GM21381 (cell line): ENCODE results near the gene STRN3.
A peak's percentile ranks its signal among the peaks of the same experiment; 100 is the strongest.

Experiments used
- ATAC-seq: cut with Tn5 transposase; IDR thresholded peaks from one replicate; pipeline ENCODE4 v1.9.1; 2021; ENCODE audit warnings: mild to moderate bottlenecking, moderate library complexity; ENCODE audit not compliant: unreplicated experiment

Gene STRN3

DNA sequence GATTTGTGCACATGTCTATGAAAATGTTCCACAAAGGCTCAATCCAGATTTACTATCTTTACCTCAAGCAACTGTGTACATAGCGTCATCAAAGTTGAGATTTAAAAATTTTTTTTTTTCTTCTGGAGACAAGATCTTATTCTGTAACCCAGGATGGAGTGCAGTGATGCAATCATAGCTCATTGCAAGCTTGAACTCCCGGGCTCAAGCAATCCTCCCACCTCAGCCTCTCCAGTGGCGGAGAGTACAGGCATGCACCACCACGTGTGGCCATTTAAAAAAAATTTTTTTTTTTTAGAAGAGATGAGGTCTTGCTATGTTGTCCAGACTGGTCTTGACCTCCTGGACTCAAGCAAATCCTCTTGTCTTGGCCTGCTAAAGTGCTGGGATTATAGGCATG, 149.5 kb downstream of the STRN3 start:
- ATAC-seq: no peak

DNA sequence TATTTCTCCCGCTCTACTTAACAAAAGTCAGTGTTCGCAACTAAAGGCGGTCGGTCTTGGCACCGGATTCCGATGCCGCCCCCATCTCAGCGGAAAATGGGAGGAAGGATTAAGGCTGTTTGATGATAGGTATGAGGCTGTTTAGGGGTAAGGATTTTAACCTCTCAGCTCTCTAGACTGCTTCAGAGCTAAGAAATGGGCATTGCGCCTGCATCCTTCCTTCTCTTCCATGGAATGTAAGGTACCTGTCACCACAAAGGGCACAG, 150.5 kb downstream of the STRN3 start:
- ATAC-seq: no peak

DNA sequence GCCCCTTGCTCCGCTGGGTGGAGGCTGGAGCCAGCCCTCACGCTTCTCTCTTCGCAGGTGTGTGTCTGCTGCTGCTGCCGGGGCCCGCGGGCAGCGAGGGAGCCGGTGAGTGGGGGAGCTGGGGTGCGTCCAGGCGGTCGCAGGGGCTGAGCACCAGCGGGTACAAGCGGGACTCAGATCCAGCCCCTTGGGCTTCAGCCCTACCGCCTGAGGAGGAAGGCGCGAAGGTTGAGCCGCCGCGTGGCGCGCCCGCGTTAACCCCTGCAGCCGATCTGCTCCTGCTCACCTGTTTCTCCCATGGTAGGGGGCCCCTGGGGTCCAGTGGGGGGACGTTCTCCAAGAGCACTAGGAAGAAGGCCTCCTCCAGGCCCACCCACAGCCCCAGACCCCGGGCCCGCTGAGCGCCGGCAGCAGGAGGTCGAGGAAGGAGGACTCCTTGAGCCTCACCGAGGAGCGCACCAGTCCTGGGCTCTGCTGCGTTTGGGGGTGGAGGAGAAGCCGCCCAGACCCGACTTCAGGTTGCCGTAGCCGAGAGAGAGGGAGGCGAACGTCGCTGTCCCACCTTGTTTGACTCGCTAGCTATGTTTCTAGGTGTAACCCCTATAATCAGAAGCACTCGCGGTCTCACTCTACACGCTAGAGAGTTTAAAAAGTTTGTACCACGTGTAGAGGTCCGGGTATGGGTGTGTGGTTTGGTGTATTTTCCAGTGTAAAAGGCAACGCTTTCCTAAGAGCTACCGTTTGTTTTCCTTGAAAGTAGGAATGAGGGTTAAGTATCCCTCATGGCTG, 151.0 kb downstream of the STRN3 start:
- ATAC-seq: peak; percentile 33

DNA sequence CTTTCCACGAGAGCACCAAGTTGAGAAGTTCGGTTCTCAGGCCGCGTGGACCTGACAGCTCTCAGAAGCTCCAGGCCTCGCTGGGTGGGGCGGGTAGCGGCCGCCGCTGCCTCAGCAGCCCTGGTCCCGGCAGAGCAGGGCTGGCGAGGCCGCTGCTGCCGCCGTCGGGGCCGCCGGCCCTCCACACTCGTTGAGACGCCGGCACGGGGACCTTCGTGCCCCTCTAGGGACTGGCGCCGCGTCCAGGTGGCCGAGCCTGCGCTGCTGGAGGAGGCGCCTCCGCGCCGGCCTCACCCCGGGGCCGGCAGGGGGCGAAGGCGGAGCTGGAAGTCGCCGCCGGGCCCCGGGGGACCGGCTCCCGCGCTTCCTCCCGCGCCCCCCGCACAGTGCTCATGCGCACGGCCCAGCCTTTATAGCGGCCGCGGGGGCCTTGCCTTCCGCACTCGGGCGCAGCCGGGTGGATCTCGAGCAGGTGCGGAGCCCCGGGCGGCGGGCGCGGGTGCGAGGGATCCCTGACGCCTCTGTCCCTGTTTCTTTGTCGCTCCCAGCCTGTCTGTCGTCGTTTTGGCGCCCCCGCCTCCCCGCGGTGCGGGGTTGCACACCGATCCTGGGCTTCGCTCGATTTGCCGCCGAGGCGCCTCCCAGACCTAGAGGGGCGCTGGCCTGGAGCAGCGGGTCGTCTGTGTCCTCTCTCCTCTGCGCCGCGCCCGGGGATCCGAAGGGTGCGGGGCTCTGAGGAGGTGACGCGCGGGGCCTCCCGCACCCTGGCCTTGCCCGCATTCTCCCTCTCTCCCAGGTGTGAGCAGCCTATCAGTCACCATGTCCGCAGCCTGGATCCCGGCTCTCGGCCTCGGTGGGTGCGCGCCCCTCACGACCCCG, 151.8 kb downstream of the STRN3 start, which contains the start of gene COCH:
COCH (plus strand) TSS at position 440 of the 879 bp plus-strand sequence; CDS start at position 820, 380 bp downstream.
- peak; percentile 64 for ATAC-seq

DNA sequence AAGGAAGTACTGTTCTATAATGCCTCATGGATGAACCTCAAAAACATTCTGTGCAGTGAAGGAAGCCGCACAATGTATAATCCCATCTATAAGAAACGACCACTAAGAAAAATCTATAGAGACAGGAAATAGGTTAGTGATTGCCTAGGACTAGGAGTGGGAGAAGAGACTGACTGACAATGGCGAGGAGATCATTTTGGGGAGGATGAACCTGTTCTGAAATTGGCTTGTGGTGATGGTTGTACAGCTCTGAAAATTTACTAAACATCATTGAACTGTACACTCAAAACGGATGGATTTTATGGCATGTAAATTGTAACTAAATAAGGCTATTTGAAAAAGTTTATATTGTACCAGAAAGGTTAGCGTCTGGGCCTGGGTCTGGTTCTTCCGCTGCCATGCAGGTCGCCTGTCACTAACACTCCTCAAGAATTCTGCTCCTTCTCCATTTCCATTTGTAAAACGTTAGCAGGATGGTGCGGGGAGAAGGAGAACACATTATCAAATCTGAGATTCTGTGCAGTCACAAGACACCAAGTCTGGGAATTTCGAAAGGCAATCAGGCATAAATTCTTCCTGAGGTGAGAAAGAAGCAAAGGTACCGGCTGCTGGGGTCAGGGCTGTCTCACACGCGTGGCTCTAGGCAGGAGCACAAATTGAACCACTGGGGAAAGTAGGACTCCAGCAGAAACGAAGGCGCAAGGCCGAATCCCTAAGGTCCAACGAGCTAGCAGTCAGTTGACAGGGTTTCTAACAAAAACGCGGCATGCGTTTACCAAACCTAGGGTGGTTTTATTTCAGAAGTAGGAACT, 152.7 kb downstream of the STRN3 start:
- no peak for ATAC-seq

GRCh38 chr14:30872602-30873001, 153.6 kb downstream of the STRN3 start:
- ATAC-seq: no peak

GRCh38 chr14:30869551-30870155, 156.5 kb downstream of the STRN3 start:
- ATAC-seq: no peak

- ATAC-seq: no peak
Observed at GRCh38 chr14:30868736-30869135, 157.4 kb downstream of the STRN3 start.

DNA sequence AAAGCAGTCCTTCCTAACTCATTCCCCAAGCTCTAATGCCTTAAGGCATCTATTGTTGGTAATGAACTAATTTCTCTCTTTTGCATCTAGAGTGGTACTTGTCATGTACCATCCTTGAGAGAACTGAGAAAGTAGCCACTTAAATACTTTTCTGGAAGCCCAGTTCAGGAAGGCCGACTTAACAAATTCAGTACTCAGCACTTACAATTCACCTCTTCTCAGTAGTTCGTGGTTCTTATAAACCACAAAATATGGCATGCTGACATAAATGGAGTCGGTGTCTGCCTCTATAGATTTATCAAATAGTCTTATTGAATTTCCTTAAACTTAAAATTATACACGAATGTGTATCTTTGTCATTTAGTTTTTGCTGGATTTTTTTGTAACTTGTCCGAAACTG, 161.2 kb downstream of the STRN3 start:
- ATAC-seq: no peak

GRCh38 chr14:30861200-30861599, 165.0 kb downstream of the STRN3 start:
- no peak for ATAC-seq

- ATAC-seq: peak; percentile 67
Observed at GRCh38 chr14:30855345-30856037, 170.7 kb downstream of the STRN3 start.

DNA sequence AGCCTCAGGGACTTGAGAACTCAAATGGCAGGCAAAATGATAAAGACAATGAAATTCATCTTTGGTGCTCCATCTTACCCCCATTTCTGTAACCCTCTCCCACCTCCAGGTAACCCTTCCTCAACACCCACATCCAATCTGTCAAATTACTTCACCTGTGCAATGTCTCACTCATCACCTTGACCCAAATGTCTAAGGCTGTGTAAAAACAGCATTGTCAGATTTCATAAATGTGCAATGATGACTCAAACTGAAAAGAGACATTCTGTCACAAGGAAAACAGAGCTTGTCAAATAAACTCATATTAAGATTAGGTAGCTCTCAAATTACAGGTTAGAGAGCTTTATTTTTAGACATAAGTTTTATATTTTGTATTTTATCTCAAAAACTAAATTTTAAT, 171.7 kb downstream of the STRN3 start:
- ATAC-seq: peak; percentile 43

DNA sequence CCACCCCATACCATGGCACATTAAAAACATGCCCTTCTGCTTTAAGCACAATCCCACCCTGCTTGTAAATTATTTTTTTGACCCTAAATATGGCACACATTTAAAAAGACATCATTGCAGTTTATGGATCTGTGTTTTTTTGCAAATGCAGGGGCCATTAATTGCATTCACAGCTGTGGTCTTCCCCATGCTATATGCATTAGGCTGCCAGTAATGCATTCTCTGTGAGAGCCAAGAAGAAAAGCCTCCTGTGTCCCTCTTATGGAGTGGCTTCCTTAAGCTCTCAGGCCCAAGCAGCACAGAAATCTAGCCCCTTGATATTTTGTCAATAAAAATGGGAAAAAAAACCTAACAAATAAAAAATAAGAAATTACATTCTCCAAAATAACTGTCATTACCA, 172.2 kb downstream of the STRN3 start:
- no peak for ATAC-seq

- ATAC-seq: no peak
Observed at GRCh38 chr14:30849983-30850382, 176.2 kb downstream of the STRN3 start.

- ATAC-seq: peak; percentile 93
Observed at GRCh38 chr14:30849354-30849753, 176.8 kb downstream of the STRN3 start.

GRCh38 chr14:30848449-30849240, 177.5 kb downstream of the STRN3 start:
- ATAC-seq: no peak
